Epidermal melanocyte (primary cell): ENCODE results near the gene C1QB.

ENCODE experiments used
- DNase-seq: peaks from one replicate; pipeline ENCODE4 v3.0.0; 2011; ENCODE audit warnings: low spot score; ENCODE audit not compliant: insufficient read length

C1QB gene

GRCh38 chr1:22633697-22634463 is 19.2 kb upstream of the C1QB start:
- DNase-seq: no peak

- DNase-seq: no peak
Measured at GRCh38 chr1:22635436-22635835, 17.6 kb upstream of the C1QB start.

GRCh38 chr1:22636353-22636752 is 16.7 kb upstream of the C1QB start, which contains the start of gene C1QA:
TSS of gene C1QA (plus strand) at chr1:22636628. CDS start at chr1:22637617, 989 bp downstream.
- DNase-seq: no peak

- no peak for DNase-seq
Measured at GRCh38 chr1:22636927-22637326, 16.1 kb upstream of the C1QB start.

GRCh38 chr1:22637907-22638445 is 15.1 kb upstream of the C1QB start:
- DNase-seq: no peak

- DNase-seq: no peak
Measured at GRCh38 chr1:22638476-22639234, 14.4 kb upstream of the C1QB start.

DNA sequence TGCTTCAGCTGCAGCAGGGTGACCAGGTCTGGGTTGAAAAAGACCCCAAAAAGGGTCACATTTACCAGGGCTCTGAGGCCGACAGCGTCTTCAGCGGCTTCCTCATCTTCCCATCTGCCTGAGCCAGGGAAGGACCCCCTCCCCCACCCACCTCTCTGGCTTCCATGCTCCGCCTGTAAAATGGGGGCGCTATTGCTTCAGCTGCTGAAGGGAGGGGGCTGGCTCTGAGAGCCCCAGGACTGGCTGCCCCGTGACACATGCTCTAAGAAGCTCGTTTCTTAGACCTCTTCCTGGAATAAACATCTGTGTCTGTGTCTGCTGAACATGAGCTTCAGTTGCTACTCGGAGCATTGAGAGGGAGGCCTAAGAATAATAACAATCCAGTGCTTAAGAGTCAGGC is 13.8 kb upstream of the C1QB start:
- DNase-seq: no peak

DNA sequence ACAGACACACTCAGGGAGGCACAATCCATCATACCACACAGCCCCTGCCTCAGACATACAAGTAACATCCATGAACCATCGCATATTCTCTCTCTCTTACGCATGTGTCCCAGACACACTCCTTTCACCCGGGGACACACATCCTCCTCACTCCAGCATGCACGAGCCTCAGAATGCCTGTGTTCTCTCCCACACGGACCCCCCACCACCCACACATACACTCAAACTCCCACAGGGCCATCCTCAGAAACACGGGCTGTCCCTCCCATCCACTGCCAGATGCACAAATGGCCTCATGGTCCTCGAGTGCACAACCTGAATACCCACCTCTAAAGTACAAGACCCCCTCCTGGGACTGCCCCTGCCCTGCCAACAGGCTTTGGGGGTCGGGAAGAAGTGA is 11.8 kb upstream of the C1QB start:
- no peak for DNase-seq

GRCh38 chr1:22641906-22642636 is 11.0 kb upstream of the C1QB start:
- DNase-seq: peak; percentile 76

- no peak for DNase-seq
Measured at GRCh38 chr1:22643381-22643780, 9.7 kb upstream of the C1QB start, which contains the start of gene C1QC. TSS of gene C1QC (plus strand) at chr1:22643633. CDS start at chr1:22644024, 391 bp downstream.

- no peak for DNase-seq
Measured at GRCh38 chr1:22643928-22644327, 9.1 kb upstream of the C1QB start.

GRCh38 chr1:22645931-22646330 is 7.1 kb upstream of the C1QB start:
- DNase-seq: no peak

DNA sequence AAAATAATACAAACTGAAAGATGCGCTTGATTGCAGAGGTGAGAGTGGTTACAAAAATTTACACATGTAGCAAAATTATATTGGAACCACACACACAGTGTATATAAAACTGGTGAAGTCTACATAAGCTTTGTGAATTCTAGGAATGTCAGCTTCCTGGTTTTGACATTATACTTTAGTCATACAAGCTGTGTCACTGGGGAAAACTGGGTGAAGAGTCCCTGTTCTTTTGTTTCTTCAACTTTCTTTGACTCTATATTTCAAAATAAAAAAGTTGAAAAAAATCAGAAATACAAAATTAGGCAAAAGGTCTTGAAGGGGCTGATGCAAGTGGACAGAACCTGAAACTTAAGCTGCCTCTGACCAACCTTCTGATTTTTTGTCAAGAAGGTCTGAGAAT is 6.7 kb upstream of the C1QB start:
- DNase-seq: no peak

- no peak for DNase-seq
Measured at GRCh38 chr1:22650089-22650693, 2.8 kb upstream of the C1QB start.

- DNase-seq: no peak
Measured at GRCh38 chr1:22651941-22652856, 837 bp upstream of the C1QB start.

DNA sequence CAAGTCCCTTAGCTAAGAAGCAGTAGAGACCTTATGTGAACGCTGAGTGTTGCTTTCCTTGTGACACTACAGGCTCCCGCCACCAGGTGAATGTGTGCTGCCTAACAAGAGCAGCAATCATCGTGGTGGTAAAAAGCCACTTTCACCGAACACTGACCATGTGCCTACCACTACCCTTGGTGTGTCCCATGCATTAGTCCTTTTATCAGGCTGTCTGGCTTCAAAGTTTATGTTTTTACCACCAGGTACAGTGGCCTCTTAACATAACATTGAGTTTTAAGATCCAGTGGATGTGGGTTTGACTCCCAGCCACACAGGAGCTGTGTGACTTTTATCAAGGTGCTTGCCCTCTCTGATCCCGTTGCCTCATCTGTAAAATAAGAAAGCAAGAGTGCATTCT is 1.7 kb downstream of the C1QB start:
- DNase-seq: no peak

- no peak for DNase-seq
Measured at GRCh38 chr1:22658385-22659163, 5.5 kb downstream of the C1QB start.

DNA sequence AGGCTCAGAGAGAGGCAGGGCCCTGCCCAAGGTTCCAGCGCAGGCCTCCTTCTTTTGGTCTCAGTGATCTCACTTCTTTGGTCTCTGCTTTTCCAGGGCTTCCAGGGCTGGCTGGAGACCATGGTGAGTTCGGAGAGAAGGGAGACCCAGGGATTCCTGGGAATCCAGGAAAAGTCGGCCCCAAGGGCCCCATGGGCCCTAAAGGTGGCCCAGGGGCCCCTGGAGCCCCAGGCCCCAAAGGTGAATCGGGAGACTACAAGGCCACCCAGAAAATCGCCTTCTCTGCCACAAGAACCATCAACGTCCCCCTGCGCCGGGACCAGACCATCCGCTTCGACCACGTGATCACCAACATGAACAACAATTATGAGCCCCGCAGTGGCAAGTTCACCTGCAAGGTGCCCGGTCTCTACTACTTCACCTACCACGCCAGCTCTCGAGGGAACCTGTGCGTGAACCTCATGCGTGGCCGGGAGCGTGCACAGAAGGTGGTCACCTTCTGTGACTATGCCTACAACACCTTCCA is 7.7 kb downstream of the C1QB start:
- DNase-seq: no peak

DNA sequence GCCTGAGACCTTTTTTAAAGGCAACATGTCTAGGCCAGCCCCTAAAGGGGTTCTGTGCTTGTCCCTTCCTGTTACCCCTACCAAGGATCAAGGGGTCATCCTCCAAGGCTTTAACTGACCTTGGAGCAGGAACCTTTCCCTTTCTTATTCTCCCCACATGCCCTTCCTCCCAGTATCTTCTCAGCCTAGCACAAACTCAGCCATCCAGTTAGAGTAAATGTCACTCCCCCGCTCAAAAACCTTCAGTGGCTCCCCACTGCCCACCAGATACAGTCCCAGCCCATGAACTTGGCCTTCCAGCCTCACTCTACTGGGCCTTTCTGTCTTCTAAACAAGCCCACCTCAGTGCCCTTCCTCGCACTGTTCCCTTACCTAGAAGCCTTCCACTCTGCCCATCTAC is 8.8 kb downstream of the C1QB start:
- no peak for DNase-seq
